Esophagus squamous epithelium (tissue), 4 donors: ENCODE results near the gene CDK15.

ENCODE experiments used
- POLR2A ChIP-seq, 4 donors: fragments of 450-650 bp; IDR thresholded peaks; one replicate each; pipeline ENCODE4 v1.6.1; 2017; ENCODE audit warnings: antibody characterized with exemption in 4 of 4, mild to moderate bottlenecking in 4 of 4, moderate library complexity in 3 of 4
- TF ChIP-seq, protein P1 (sequence below), 6 experiments: fragments of 450-650 bp in 4 of 6; fragments of 200-600 bp in 2 of 6; sonication (generic) in 2 of 6; IDR thresholded peaks; one replicate each; pipeline ENCODE4 v1.5.1; 2016 to 2019; ENCODE audit warnings: antibody characterized with exemption in 6 of 6, mild to moderate bottlenecking in 4 of 6, moderate library complexity in 4 of 6

DNA sequence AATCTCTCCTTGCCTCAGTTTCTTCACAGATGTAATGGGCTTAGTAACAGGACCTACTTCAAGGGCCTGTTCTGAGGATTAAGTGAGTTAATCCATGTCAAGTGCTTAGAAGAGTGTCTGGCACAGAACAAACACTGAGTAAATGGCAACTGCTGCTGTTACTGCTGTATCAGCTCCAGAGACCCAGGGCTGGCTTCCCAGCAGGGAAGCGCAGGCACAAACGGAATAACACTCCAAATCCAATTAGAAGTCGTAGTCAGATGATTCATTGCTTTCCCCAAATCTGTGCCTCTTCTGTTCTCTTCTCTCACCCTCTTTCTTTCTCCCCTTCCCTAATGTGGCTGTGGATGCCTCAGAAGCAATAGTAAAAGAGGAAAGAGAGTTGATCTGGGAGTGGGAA lies 126.2 kb downstream of the CDK15 start:
- TF ChIP-seq, protein P1, sequence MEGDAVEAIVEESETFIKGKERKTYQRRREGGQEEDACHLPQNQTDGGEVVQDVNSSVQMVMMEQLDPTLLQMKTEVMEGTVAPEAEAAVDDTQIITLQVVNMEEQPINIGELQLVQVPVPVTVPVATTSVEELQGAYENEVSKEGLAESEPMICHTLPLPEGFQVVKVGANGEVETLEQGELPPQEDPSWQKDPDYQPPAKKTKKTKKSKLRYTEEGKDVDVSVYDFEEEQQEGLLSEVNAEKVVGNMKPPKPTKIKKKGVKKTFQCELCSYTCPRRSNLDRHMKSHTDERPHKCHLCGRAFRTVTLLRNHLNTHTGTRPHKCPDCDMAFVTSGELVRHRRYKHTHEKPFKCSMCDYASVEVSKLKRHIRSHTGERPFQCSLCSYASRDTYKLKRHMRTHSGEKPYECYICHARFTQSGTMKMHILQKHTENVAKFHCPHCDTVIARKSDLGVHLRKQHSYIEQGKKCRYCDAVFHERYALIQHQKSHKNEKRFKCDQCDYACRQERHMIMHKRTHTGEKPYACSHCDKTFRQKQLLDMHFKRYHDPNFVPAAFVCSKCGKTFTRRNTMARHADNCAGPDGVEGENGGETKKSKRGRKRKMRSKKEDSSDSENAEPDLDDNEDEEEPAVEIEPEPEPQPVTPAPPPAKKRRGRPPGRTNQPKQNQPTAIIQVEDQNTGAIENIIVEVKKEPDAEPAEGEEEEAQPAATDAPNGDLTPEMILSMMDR (IDR thresholded peaks at IDR 0.05) = no peak
- TF ChIP-seq POLR2A (IDR thresholded peaks at IDR 0.05) = no peak
